HCT116 (cell line): ENCODE data around the gene ANKZF1. TPM values are rescaled to one million over a fixed set of nuclear protein-coding genes. Genes with fewer than 3 reads are reported as not detected.

Source experiments
- ATAC-seq: fragments of 200-7000 bp; cut with Tn5 transposase; 2 replicates; pipeline ENCODE4 v1.9.1; 2020; ENCODE audit warnings: mild to moderate bottlenecking, moderate library complexity
- BruUV-seq: library from RNA; stranded (reverse); fragments of 400-500 nt; replicated peaks from 2 replicates; lab custom pipeline; 2021; lab: Mats Ljungman, UMichigan
- CTCF ChIA-PET: fragments of 300-600 bp; sonication (Branson Sonifier 250); formaldehyde crosslinking; loops from one replicate; lab custom pipeline; 2021; ENCODE audit warnings: antibody characterized with exemption; lab: Charles Lee
- POLR2A ChIA-PET: fragments of 300-600, 350-600 bp; sonication (Branson Sonifier 250); formaldehyde crosslinking; loops from one replicate; lab custom pipeline; 2021; ENCODE audit warnings: antibody characterized with exemption; lab: Charles Lee
- RAD21 ChIA-PET, 2 experiments: fragments of 300-600 bp; sonication (Branson Sonifier 250); formaldehyde crosslinking; loops; one replicate each; lab custom pipeline; 2023; ENCODE audit warnings: low total read pairs in 2 of 2; ENCODE audit not compliant: uncharacterized antibody in 2 of 2, unreplicated experiment in 2 of 2, low non-redundant PET in 1 of 2; lab: Charles Lee
- DNase-seq: peaks from one replicate; pipeline ENCODE4 v3.0.0-alpha.2; 2010; ENCODE audit warnings: low read depth, low spot score
- H2AFZ ChIP-seq: fragments of 200-600 bp; shearing (Covaris generic), sonication (generic); 2 replicates; pipeline ENCODE4 v1.6.1; 2017; ENCODE audit warnings: low read depth, mixed run types, mixed read lengths, antibody characterized with exemption, low read length; ENCODE audit not compliant: poor library complexity, severe bottlenecking
- H3K27ac ChIP-seq: 2 replicates; pipeline ENCODE4 v1.5.1; 2012; ENCODE audit warnings: low read depth, low read length
- H3K27me3 ChIP-seq: fragments of 200-600 bp; sonication (generic); 2 replicates; pipeline ENCODE4 v1.6.1; 2016; ENCODE audit warnings: mixed run types, low read length, mixed read lengths; ENCODE audit not compliant: insufficient read depth
- H3K36me3 ChIP-seq, 2 experiments: fragments of 200-500 bp in 1 of 2; fragments of 200-600 bp in 1 of 2; sonication (Bioruptor generic) in 1 of 2; sonication (generic) in 1 of 2; 2 replicates each; pipeline versions ENCODE4 v1.5.1 to v1.6.1; 2014 to 2016; ENCODE audit warnings: low read length in 2 of 2, inconsistent platforms in 1 of 2, mixed read lengths in 1 of 2, mixed run types in 1 of 2; ENCODE audit not compliant: insufficient read depth in 2 of 2, control insufficient read depth in 1 of 2
- H3K4me1 ChIP-seq, 2 experiments: fragments of 200-600 bp in 1 of 2; sonication (generic) in 1 of 2; 2 replicates each; pipeline versions ENCODE4 v1.5.1 to v1.6.1; 2012 to 2017; ENCODE audit warnings: low read length in 2 of 2, inconsistent platforms in 1 of 2, mild to moderate bottlenecking in 1 of 2, mixed read lengths in 1 of 2, mixed run types in 1 of 2, moderate library complexity in 1 of 2; ENCODE audit not compliant: insufficient read depth in 2 of 2, control insufficient read depth in 1 of 2
- H3K4me2 ChIP-seq: fragments of 200-600 bp; sonication (generic); 2 replicates; pipeline ENCODE4 v1.6.1; 2017; ENCODE audit warnings: mixed run types, low read length, mixed read lengths
- H3K4me3 ChIP-seq, 2 experiments: fragments of 200-600 bp in 1 of 2; sonication (generic) in 1 of 2; replicated peaks in 1 of 2; 2 replicates each; pipeline ENCODE4 v1.5.1; 2011 to 2016; ENCODE audit warnings: low read length in 2 of 2, control low read depth in 1 of 2, low read depth in 1 of 2, mild to moderate bottlenecking in 1 of 2, mixed read lengths in 1 of 2, mixed run types in 1 of 2
- H3K79me2 ChIP-seq: fragments of 200-600 bp; sonication (generic); 2 replicates; pipeline ENCODE4 v1.6.1; 2017; ENCODE audit warnings: mild to moderate bottlenecking, mixed run types, low read length, moderate library complexity, mixed read lengths; ENCODE audit not compliant: insufficient read depth
- H3K9ac ChIP-seq: fragments of 200-600 bp; sonication (generic); 2 replicates; pipeline ENCODE4 v1.6.1; 2016; ENCODE audit warnings: low read length, mixed read lengths
- H3K9me2 ChIP-seq: fragments of 200-600 bp; sonication (generic), shearing (Covaris generic); 2 replicates; pipeline ENCODE4 v1.6.1; 2017; ENCODE audit warnings: mixed run types, mild to moderate bottlenecking, moderate library complexity; ENCODE audit not compliant: insufficient read depth
- H3K9me3 ChIP-seq, 2 experiments: fragments of 200-500 bp in 1 of 2; fragments of 200-600 bp in 1 of 2; sonication (Bioruptor generic) in 1 of 2; sonication (generic) in 1 of 2; 2 replicates each; pipeline ENCODE4 v1.6.1; 2014 to 2017; ENCODE audit warnings: low read length in 2 of 2, mixed read lengths in 2 of 2, inconsistent platforms in 1 of 2, low read depth in 1 of 2, mild to moderate bottlenecking in 1 of 2, mixed run types in 1 of 2, moderate library complexity in 1 of 2; ENCODE audit not compliant: control insufficient read depth in 1 of 2, insufficient read depth in 1 of 2
- H4K20me1 ChIP-seq: fragments of 200-600 bp; sonication (generic), shearing (Covaris generic); 2 replicates; pipeline ENCODE4 v1.6.1; 2017; ENCODE audit warnings: mixed run types, mild to moderate bottlenecking, moderate library complexity; ENCODE audit not compliant: insufficient read depth
- ATF3 ChIP-seq: IDR thresholded peaks from 2 replicates; pipeline ENCODE4 v1.6.1; 2012
- CBX3 ChIP-seq: IDR thresholded peaks from 2 replicates; pipeline ENCODE4 v1.6.1; 2012; ENCODE audit warnings: low read depth
- CEBPB ChIP-seq: IDR thresholded peaks from 2 replicates; pipeline ENCODE4 v1.6.1; 2012; ENCODE audit warnings: low read depth
- EGR1 ChIP-seq: IDR thresholded peaks from 2 replicates; pipeline ENCODE4 v1.6.1; 2012; ENCODE audit warnings: low read depth
- ELF1 ChIP-seq: IDR thresholded peaks from 2 replicates; pipeline ENCODE4 v1.6.1; 2012; ENCODE audit warnings: low read depth, borderline replicate concordance
- EZH2 ChIP-seq: fragments of 200-600 bp; sonication (generic); IDR thresholded peaks from 2 replicates; pipeline ENCODE4 v1.6.1; 2017; ENCODE audit warnings: antibody characterized with exemption, mixed run types
- EZH2phosphoT487 ChIP-seq: fragments of 200-600 bp; IDR thresholded peaks from 2 replicates; pipeline ENCODE4 v1.6.1; 2018; ENCODE audit warnings: antibody characterized with exemption, borderline replicate concordance
- FOSL1 ChIP-seq: IDR thresholded peaks from 2 replicates; pipeline ENCODE4 v1.6.1; 2012; ENCODE audit warnings: low read depth
- JUND ChIP-seq: IDR thresholded peaks from 2 replicates; pipeline ENCODE4 v1.6.1; 2012
- MAX ChIP-seq: IDR thresholded peaks from 2 replicates; pipeline ENCODE4 v1.6.1; 2012
- POLR2A ChIP-seq: IDR thresholded peaks from 2 replicates; pipeline ENCODE4 v1.7.0; 2011; ENCODE audit warnings: borderline replicate concordance; ENCODE audit not compliant: insufficient read depth, insufficient read length; ENCODE audit errors: extremely low read depth
- POLR2AphosphoS5 ChIP-seq: IDR thresholded peaks from 2 replicates; pipeline ENCODE4 v1.6.1; 2011; ENCODE audit warnings: mild to moderate bottlenecking, low read depth, low read length, moderate library complexity
- RAD21 ChIP-seq: IDR thresholded peaks from 2 replicates; pipeline ENCODE4 v1.6.1; 2012; ENCODE audit warnings: low read depth, mild to moderate bottlenecking
- REST ChIP-seq: IDR thresholded peaks from 2 replicates; pipeline ENCODE4 v1.6.1; 2012; ENCODE audit warnings: low read depth
- SIN3A ChIP-seq: IDR thresholded peaks from 2 replicates; pipeline ENCODE4 v1.6.1; 2012; ENCODE audit warnings: low read depth
- SRF ChIP-seq: IDR thresholded peaks from 2 replicates; pipeline ENCODE4 v1.6.1; 2012; ENCODE audit warnings: low read depth
- TCF7L2 ChIP-seq: IDR thresholded peaks from 2 replicates; pipeline ENCODE4 v1.7.0; 2011; ENCODE audit warnings: borderline replicate concordance, inconsistent platforms; ENCODE audit not compliant: insufficient read depth, insufficient read length; ENCODE audit errors: extremely low read depth
- ZBTB33 ChIP-seq: IDR thresholded peaks from 2 replicates; pipeline ENCODE4 v1.6.1; 2011; ENCODE audit warnings: mild to moderate bottlenecking, low read length, moderate library complexity; ENCODE audit not compliant: insufficient replicate concordance; ENCODE audit errors: extremely low read depth
- ZNF274 ChIP-seq: fragments of 200-500 bp; sonication (Bioruptor generic); IDR thresholded peaks from 2 replicates; pipeline ENCODE4 v1.6.1; 2014; ENCODE audit warnings: mild to moderate bottlenecking, low read depth, low read length, inconsistent platforms
- intact Hi-C: fragments of 100-400 bp; cut with micrococcal nuclease; formaldehyde crosslinking; loops from 2 replicates; pipeline ENCODE4 v1.10.0; 2022
- total RNA-seq: library from RNA; stranded (reverse); gene quantifications from one replicate; pipeline ENCODE4 v1.2.1, GENCODE V29; 2021; ENCODE audit not compliant: unreplicated experiment

The ANKZF1 gene
- total RNA-seq, 1 experiment from 2014 or later, result 64.7 TPM

GRCh38 chr2:219268294-219268693 lies 38.7 kb downstream of the ANKZF1 start (continued):
- TF ChIP-seq ZBTB33, result no peak
- no peak for TF ChIP-seq ATF3
- TF ChIP-seq ZNF274, result no peak
- TF ChIP-seq MAX, result no peak
- TF ChIP-seq POLR2AphosphoS5, result no peak
- TF ChIP-seq, all 23 proteins: peak for 0

- ChIA-PET RAD21 (no interaction called here), POLR2A (interaction anchor here (1.7 kb wide), 1 partner anchor 10 kb away, joined by 5 read pairs; the partner anchor contains the start of gene DNAJB2), CTCF (interaction anchor here (0.9 kb wide), 1 partner anchor 98 kb away, joined by 3 read pairs; no protein-coding TSS in a partner anchor)
- H3K4me1 ChIP-seq, result peaks cover 19 to 22% of the 10 kb centered on the region in 2 experiments
- H2AFZ ChIP-seq, result no peak overlapping the region
- H3K27ac ChIP-seq, result no peak overlapping the region
- ATAC-seq (no peak), DNase-seq (no peak)
- TF ChIP-seq RAD21 (no peak), MAX (no peak), SRF (no peak), POLR2A (no peak), JUND (no peak), POLR2AphosphoS5 (no peak), EZH2 (no peak), SIN3A (no peak), CBX3 (no peak), ELF1 (no peak), EZH2phosphoT487 (no peak), ATF3 (no peak), TCF7L2 (no peak), FOSL1 (no peak), REST (no peak), CEBPB (no peak), EGR1 (no peak)
- H3K9ac ChIP-seq, result no peak overlapping the region
- BruUV-seq, result no TSS peak
- no peak overlapping the region for H3K4me2 ChIP-seq
- no peaks in the 10 kb centered on the region for H3K9me3 ChIP-seq
- no peak overlapping the region for H3K4me3 ChIP-seq
- intact Hi-C loops, result no loop called here
- H3K36me3 ChIP-seq, result no peaks in the 10 kb centered on the region
- H3K27me3 ChIP-seq, result peaks cover 6% of the 10 kb centered on the region; the same call in 1 of the 2 replicates
- H4K20me1 ChIP-seq, result no peaks in the 10 kb centered on the region
- no peaks in the 10 kb centered on the region for H3K79me2 ChIP-seq
- H3K9me2 ChIP-seq, result no peaks in the 10 kb centered on the region
Measured at GRCh38 chr2:219269362-219270054, 39.9 kb downstream of the ANKZF1 start.
